Vagina (tissue), 2 donors: ENCODE data around the gene ZNF548. TPM values are rescaled to one million over a fixed set of nuclear protein-coding genes. Genes with fewer than 3 reads are reported as not detected.

Source experiments
- DNase-seq, 2 donors: peaks; one replicate each; pipeline ENCODE4 v3.0.0-alpha.2; 2017; ENCODE audit errors: extremely low spot score in 2 of 2
- H3K27ac ChIP-seq: fragments of 200-600 bp; sonication (generic); one replicate; pipeline ENCODE4 v1.5.1; 2019
- H3K27me3 ChIP-seq: fragments of 200-600 bp; sonication (generic); one replicate; pipeline ENCODE4 v1.5.1; 2019
- H3K36me3 ChIP-seq, 2 donors: fragments of 200-600 bp; sonication (generic); one replicate each; pipeline ENCODE4 v1.5.1; 2017 to 2019
- H3K4me1 ChIP-seq: fragments of 200-600 bp; sonication (generic); one replicate; pipeline ENCODE4 v1.5.1; 2019
- H3K4me3 ChIP-seq, 2 donors: fragments of 200-600 bp; sonication (generic); 1 replicate in 1 of 2; 2 replicates in 1 of 2; pipeline ENCODE4 v1.5.1; 2016 to 2019
- H3K9me3 ChIP-seq: fragments of 200-600 bp; sonication (generic); one replicate; pipeline ENCODE4 v1.5.1; 2019
- CTCF ChIP-seq, 3 experiments: fragments of 450-650 bp in 2 of 3; fragments of 200-600 bp in 1 of 3; sonication (generic) in 1 of 3; IDR thresholded peaks; one replicate each; pipeline ENCODE4 v1.5.1; 2017 to 2019; ENCODE audit warnings: antibody characterized with exemption in 3 of 3, mild to moderate bottlenecking in 2 of 3, moderate library complexity in 2 of 3
- POLR2A ChIP-seq, 2 donors: fragments of 450-650 bp; IDR thresholded peaks; one replicate each; pipeline ENCODE4 v1.6.1; 2017; ENCODE audit warnings: antibody characterized with exemption in 2 of 2, mild to moderate bottlenecking in 2 of 2, moderate library complexity in 2 of 2
- POLR2AphosphoS5 ChIP-seq, 2 donors: sonication (generic); formaldehyde crosslinking; IDR thresholded peaks; one replicate each; pipeline ENCODE4 v1.9.0; 2017; ENCODE audit warnings: antibody characterized with exemption in 2 of 2, mild to moderate bottlenecking in 2 of 2, low read depth in 1 of 2; ENCODE audit not compliant: insufficient read depth in 1 of 2
- intact Hi-C: fragments of 100-400 bp; cut with DNase I; formaldehyde crosslinking; loops from one replicate; pipeline ENCODE4 v1.15.1; 2023
- total RNA-seq: library from RNA; depleted of rRNA; stranded (reverse); fragments of >200 nt; gene quantifications from one replicate; pipeline ENCODE4 v1.2.3, GENCODE V29; 2016

The ZNF548 gene
- total RNA-seq, 1 donor from 2014 or later, result 17.2 TPM

GRCh38 chr19:57351867-57352266, 37.8 kb upstream of the ZNF548 start:
- peak overlapping the region; percentile 54 to 72 for H3K4me3 ChIP-seq
- intact Hi-C loops, result no loop called here
- no peak for TF ChIP-seq POLR2AphosphoS5 (IDR thresholded peaks at IDR 0.05; ENCODE audit: insufficient read depth in 1 of 2, low read depth in 1 of 2)
- peak overlapping the region; percentile 32 for H3K27ac ChIP-seq
- no peaks in the 10 kb centered on the region for H3K27me3 ChIP-seq
- no peak for DNase-seq
- H3K9me3 ChIP-seq, result peaks cover 13% of the 10 kb centered on the region
- peaks cover 17 to 44% of the 10 kb centered on the region in 2 donors for H3K36me3 ChIP-seq
- peaks cover 13% of the 10 kb centered on the region for H3K4me1 ChIP-seq

- H3K4me3 ChIP-seq, result no peak overlapping the region
- no peak for TF ChIP-seq POLR2A (IDR thresholded peaks at IDR 0.05)
- no peak for TF ChIP-seq CTCF (IDR thresholded peaks at IDR 0.05)
- no peak for TF ChIP-seq POLR2AphosphoS5 (IDR thresholded peaks at IDR 0.05; ENCODE audit: insufficient read depth in 1 of 2, low read depth in 1 of 2)
- H3K4me1 ChIP-seq, result peaks cover 13% of the 10 kb centered on the region
- DNase-seq, result no peak
- H3K27ac ChIP-seq, result no peak overlapping the region
- intact Hi-C loops, result no loop called here
- H3K9me3 ChIP-seq, result peaks cover 41% of the 10 kb centered on the region
- peaks cover 17 to 67% of the 10 kb centered on the region in 2 donors for H3K36me3 ChIP-seq
- no peaks in the 10 kb centered on the region for H3K27me3 ChIP-seq
Measured at GRCh38 chr19:57355916-57356315, 33.7 kb upstream of the ZNF548 start.

- Histone ChIP-seq H3K4me1 (peaks cover 3% of the 10 kb centered on the region), H3K4me3 (no peak overlapping the region), H3K27ac (no peak overlapping the region), H3K27me3 (no peaks in the 10 kb centered on the region), H3K36me3 (peaks cover 17 to 67% of the 10 kb centered on the region in 2 donors), H3K9me3 (peaks cover 41% of the 10 kb centered on the region)
- TF ChIP-seq POLR2AphosphoS5 (IDR thresholded peaks at IDR 0.05; ENCODE audit: insufficient read depth in 1 of 2, low read depth in 1 of 2) (no peak), CTCF (IDR thresholded peaks at IDR 0.05) (no peak), POLR2A (IDR thresholded peaks at IDR 0.05) (no peak)
- intact Hi-C loops, result no loop called here
- DNase-seq, result no peak
Measured at GRCh38 chr19:57357406-57357805, 32.2 kb upstream of the ZNF548 start.

GRCh38 chr19:57359300-57359699, 30.4 kb upstream of the ZNF548 start:
- Histone ChIP-seq H3K9me3 (peaks cover 35% of the 10 kb centered on the region), H3K27me3 (no peaks in the 10 kb centered on the region), H3K4me1 (peaks cover 15% of the 10 kb centered on the region), H3K27ac (no peak overlapping the region), H3K4me3 (no peak overlapping the region), H3K36me3 (peaks cover 13 to 48% of the 10 kb centered on the region in 2 donors)
- intact Hi-C loops, result no loop called here
- TF ChIP-seq POLR2AphosphoS5 (IDR thresholded peaks at IDR 0.05; ENCODE audit: insufficient read depth in 1 of 2, low read depth in 1 of 2) (no peak), CTCF (IDR thresholded peaks at IDR 0.05) (no peak), POLR2A (IDR thresholded peaks at IDR 0.05) (no peak)
- no peak for DNase-seq

- intact Hi-C loops, result no loop called here
- peaks cover 18% of the 10 kb centered on the region for H3K4me1 ChIP-seq
- no peak for DNase-seq
- H3K36me3 ChIP-seq, result peaks cover 0 to 23% of the 10 kb centered on the region in 2 donors
- peak overlapping the region; percentile 94 for H3K27ac ChIP-seq
- peak overlapping the region; percentile 70 to 82 for H3K4me3 ChIP-seq
- H3K9me3 ChIP-seq, result peaks cover 22% of the 10 kb centered on the region
- TF ChIP-seq CTCF (IDR thresholded peaks at IDR 0.05), result no peak
- no peak for TF ChIP-seq POLR2AphosphoS5 (IDR thresholded peaks at IDR 0.05; ENCODE audit: insufficient read depth in 1 of 2, low read depth in 1 of 2)
- TF ChIP-seq POLR2A (IDR thresholded peaks at IDR 0.05), result no peak
- H3K27me3 ChIP-seq, result no peaks in the 10 kb centered on the region
Measured at GRCh38 chr19:57362419-57362818, 27.2 kb upstream of the ZNF548 start.
